ENCODE data around the gene SELL. TPM values are rescaled to one million over a fixed set of nuclear protein-coding genes. Genes with fewer than 3 reads are reported as not detected.
"Not testable (repeated sequence)": the region's sequence is repeated elsewhere in the genome, so short reads cannot be mapped to it uniquely, and the experiment has no call there.

Gene SELL
- total RNA-seq, 1 donor from 2014 or later, result 64.9 TPM

GRCh38 chr1:169726851-169727250, 15.4 kb upstream of the SELL start:
- no peak overlapping the region for H3K4me3 Mint-ChIP-seq (ENCODE audit: low read depth)
- H3K9me3 Mint-ChIP-seq, result no peaks in the 10 kb centered on the region
- DNase-seq (ENCODE audit: low spot score), result no peak
- peaks cover 5% of the 10 kb centered on the region for H3K4me1 Mint-ChIP-seq (ENCODE audit: low read depth)
- no peak overlapping the region for H3K27ac Mint-ChIP-seq
- no peaks in the 10 kb centered on the region for H3K36me3 Mint-ChIP-seq (ENCODE audit: low read depth)
- peaks cover 25% of the 10 kb centered on the region for H3K27me3 Mint-ChIP-seq (ENCODE audit: low read depth)
- intact Hi-C loops (cut with micrococcal nuclease), result no loop called here

- Mint-ChIP-seq H3K27me3 (ENCODE audit: low read depth) (peaks cover 23% of the 10 kb centered on the region), H3K4me3 (ENCODE audit: low read depth) (no peak overlapping the region), H3K9me3 (no peaks in the 10 kb centered on the region), H3K27ac (no peak overlapping the region), H3K36me3 (ENCODE audit: low read depth) (no peaks in the 10 kb centered on the region), H3K4me1 (ENCODE audit: low read depth) (peaks cover 5% of the 10 kb centered on the region)
- no peak for DNase-seq (ENCODE audit: low spot score)
- intact Hi-C loops (cut with micrococcal nuclease), result no loop called here
Observed at GRCh38 chr1:169725930-169726329, 14.5 kb upstream of the SELL start.

- no peak for DNase-seq (ENCODE audit: low spot score)
- Mint-ChIP-seq H3K4me3 (ENCODE audit: low read depth) (no peak overlapping the region), H3K27ac (no peak overlapping the region), H3K4me1 (ENCODE audit: low read depth) (peaks cover 5% of the 10 kb centered on the region), H3K9me3 (no peaks in the 10 kb centered on the region), H3K27me3 (ENCODE audit: low read depth) (peaks cover 19% of the 10 kb centered on the region), H3K36me3 (ENCODE audit: low read depth) (no peaks in the 10 kb centered on the region)
- intact Hi-C loops (cut with micrococcal nuclease), result no loop called here
Observed at GRCh38 chr1:169724168-169724567, 12.7 kb upstream of the SELL start.

GRCh38 chr1:169723763-169724162, 12.3 kb upstream of the SELL start:
- Mint-ChIP-seq H3K9me3 (no peaks in the 10 kb centered on the region), H3K27ac (no peak overlapping the region), H3K36me3 (ENCODE audit: low read depth) (no peaks in the 10 kb centered on the region), H3K27me3 (ENCODE audit: low read depth) (peaks cover 18% of the 10 kb centered on the region), H3K4me1 (ENCODE audit: low read depth) (peaks cover 5% of the 10 kb centered on the region), H3K4me3 (ENCODE audit: low read depth) (no peak overlapping the region)
- intact Hi-C loops (cut with micrococcal nuclease), result no loop called here
- no peak for DNase-seq (ENCODE audit: low spot score)

- Mint-ChIP-seq H3K4me1 (ENCODE audit: low read depth) (peaks cover 5% of the 10 kb centered on the region), H3K27ac (no peak overlapping the region), H3K4me3 (ENCODE audit: low read depth) (no peak overlapping the region), H3K27me3 (ENCODE audit: low read depth) (peaks cover 18% of the 10 kb centered on the region), H3K36me3 (ENCODE audit: low read depth) (no peaks in the 10 kb centered on the region), H3K9me3 (no peaks in the 10 kb centered on the region)
- intact Hi-C loops (cut with micrococcal nuclease), result no loop called here
- DNase-seq (ENCODE audit: low spot score), result no peak
Observed at GRCh38 chr1:169722779-169723178, 11.4 kb upstream of the SELL start.

GRCh38 chr1:169715100-169715499, 3.7 kb upstream of the SELL start:
- Mint-ChIP-seq H3K9me3 (peaks cover 18% of the 10 kb centered on the region), H3K27me3 (ENCODE audit: low read depth) (peaks cover 36% of the 10 kb centered on the region)
- DNase-seq (ENCODE audit: low spot score); H3K27ac Mint-ChIP-seq; H3K4me1 Mint-ChIP-seq (ENCODE audit: low read depth); H3K4me3 Mint-ChIP-seq (ENCODE audit: low read depth); H3K36me3 Mint-ChIP-seq (ENCODE audit: low read depth); intact Hi-C loops (cut with micrococcal nuclease): not testable (repeated sequence)

GRCh38 chr1:169713090-169713489, 1.7 kb upstream of the SELL start:
- H3K27me3 Mint-ChIP-seq (ENCODE audit: low read depth), result peaks cover 28% of the 10 kb centered on the region
- peaks cover 23% of the 10 kb centered on the region for H3K4me1 Mint-ChIP-seq (ENCODE audit: low read depth)
- DNase-seq (ENCODE audit: low spot score); H3K27ac Mint-ChIP-seq; H3K4me3 Mint-ChIP-seq (ENCODE audit: low read depth): not testable (repeated sequence)
- intact Hi-C loops (cut with micrococcal nuclease), result loop anchor here (5.0 kb wide), 2 partner anchors 84 to 246 kb away; a partner anchor contains a TSS
- peaks cover 18% of the 10 kb centered on the region for H3K9me3 Mint-ChIP-seq
- H3K36me3 Mint-ChIP-seq (ENCODE audit: low read depth), result peaks cover 12% of the 10 kb centered on the region

- DNase-seq (ENCODE audit: low spot score), result no peak
- Mint-ChIP-seq H3K27ac (no peak overlapping the region), H3K9me3 (peaks cover 14% of the 10 kb centered on the region), H3K27me3 (ENCODE audit: low read depth) (peaks cover 23% of the 10 kb centered on the region), H3K4me1 (ENCODE audit: low read depth) (peaks cover 25% of the 10 kb centered on the region), H3K4me3 (ENCODE audit: low read depth) (no peak overlapping the region), H3K36me3 (ENCODE audit: low read depth) (peaks cover 14% of the 10 kb centered on the region)
- intact Hi-C loops (cut with micrococcal nuclease), result loop anchor here (1.0 to 5.0 kb wide), 4 partner anchors 85 to 245 kb away; a partner anchor contains a TSS
Observed at GRCh38 chr1:169712309-169712631, 850 bp upstream of the SELL start.

GRCh38 chr1:169708647-169709046, 2.8 kb downstream of the SELL start:
- Mint-ChIP-seq H3K9me3 (peaks cover 3% of the 10 kb centered on the region), H3K4me3 (ENCODE audit: low read depth) (peak overlapping the region; percentile 82), H3K27ac (peak overlapping the region; percentile 85), H3K36me3 (ENCODE audit: low read depth) (peaks cover 51% of the 10 kb centered on the region), H3K4me1 (ENCODE audit: low read depth) (peaks cover 60% of the 10 kb centered on the region), H3K27me3 (ENCODE audit: low read depth) (peaks cover 3% of the 10 kb centered on the region)
- no peak for DNase-seq (ENCODE audit: low spot score)
- intact Hi-C loops (cut with micrococcal nuclease), result loop anchor here (1.0 kb wide), 1 partner anchor 9 kb away; no protein-coding TSS in a partner anchor

- Mint-ChIP-seq H3K9me3 (no peaks in the 10 kb centered on the region), H3K4me3 (ENCODE audit: low read depth) (peak overlapping the region; percentile 82), H3K27me3 (ENCODE audit: low read depth) (no peaks in the 10 kb centered on the region), H3K4me1 (ENCODE audit: low read depth) (peaks cover 66% of the 10 kb centered on the region), H3K27ac (peak overlapping the region; percentile 85), H3K36me3 (ENCODE audit: low read depth) (peaks cover 56% of the 10 kb centered on the region)
- intact Hi-C loops (cut with micrococcal nuclease), result loop anchor here (1.0 kb wide), 1 partner anchor 9 kb away; no protein-coding TSS in a partner anchor
- DNase-seq (ENCODE audit: low spot score), result no peak
Observed at GRCh38 chr1:169707912-169708604, 3.4 kb downstream of the SELL start.

GRCh38 chr1:169704797-169705196, 6.6 kb downstream of the SELL start:
- H3K36me3 Mint-ChIP-seq (ENCODE audit: low read depth), result peaks cover 87% of the 10 kb centered on the region
- no peak for DNase-seq (ENCODE audit: low spot score)
- intact Hi-C loops (cut with micrococcal nuclease), result no loop called here
- no peaks in the 10 kb centered on the region for H3K27me3 Mint-ChIP-seq (ENCODE audit: low read depth)
- no peaks in the 10 kb centered on the region for H3K9me3 Mint-ChIP-seq
- H3K4me1 Mint-ChIP-seq (ENCODE audit: low read depth), result peaks cover 83% of the 10 kb centered on the region
- no peak overlapping the region for H3K27ac Mint-ChIP-seq
- H3K4me3 Mint-ChIP-seq (ENCODE audit: low read depth), result no peak overlapping the region

- Mint-ChIP-seq H3K9me3 (no peaks in the 10 kb centered on the region), H3K27me3 (ENCODE audit: low read depth) (no peaks in the 10 kb centered on the region), H3K4me3 (ENCODE audit: low read depth) (no peak overlapping the region), H3K4me1 (ENCODE audit: low read depth) (peaks cover 93% of the 10 kb centered on the region), H3K36me3 (ENCODE audit: low read depth) (peaks cover 90% of the 10 kb centered on the region), H3K27ac (peak overlapping the region; percentile 64)
- DNase-seq (ENCODE audit: low spot score), result no peak
- intact Hi-C loops (cut with micrococcal nuclease), result no loop called here
Observed at GRCh38 chr1:169701261-169702005, 10.0 kb downstream of the SELL start.

GRCh38 chr1:169699707-169700106, 11.7 kb downstream of the SELL start:
- H3K4me3 Mint-ChIP-seq (ENCODE audit: low read depth), result no peak overlapping the region
- no peaks in the 10 kb centered on the region for H3K27me3 Mint-ChIP-seq (ENCODE audit: low read depth)
- peak overlapping the region; percentile 83 for H3K27ac Mint-ChIP-seq
- H3K4me1 Mint-ChIP-seq (ENCODE audit: low read depth), result peaks cover 93% of the 10 kb centered on the region
- no peaks in the 10 kb centered on the region for H3K9me3 Mint-ChIP-seq
- intact Hi-C loops (cut with micrococcal nuclease), result loop anchor here (1.0 to 10.0 kb wide), 7 partner anchors 9 to 1465 kb away; partner anchors contain the start of gene KIFAP3
- no peak for DNase-seq (ENCODE audit: low spot score)
- H3K36me3 Mint-ChIP-seq (ENCODE audit: low read depth), result peaks cover 90% of the 10 kb centered on the region
